GM12891 (cell line): ENCODE measurements around the gene FNDC3B.

Experiments used
- POLR2A ChIP-seq: IDR thresholded peaks from 2 replicates; pipeline ENCODE4 v1.6.1; 2011; ENCODE audit warnings: low read depth, low read length, control low read depth
- POLR2AphosphoS5 ChIP-seq: IDR thresholded peaks from 2 replicates; pipeline ENCODE4 v1.6.1; 2011; ENCODE audit warnings: low read depth, low read length, control low read depth
- POU2F2 ChIP-seq: IDR thresholded peaks from 2 replicates; pipeline ENCODE4 v1.6.1; 2011; ENCODE audit warnings: low read depth, mild to moderate bottlenecking, control low read depth, low read length, moderate library complexity
- SPI1 ChIP-seq: IDR thresholded peaks from 2 replicates; pipeline ENCODE4 v1.6.1; 2011; ENCODE audit warnings: low read depth, low read length, control low read depth
- TAF1 ChIP-seq: IDR thresholded peaks from 2 replicates; pipeline ENCODE4 v1.6.1; 2011; ENCODE audit warnings: low read depth, low read length, control low read depth

GRCh38 chr3:172119266-172119969, 80.0 kb downstream of the FNDC3B start:
- TF ChIP-seq TAF1: no peak
- TF ChIP-seq POLR2A: no peak
- TF ChIP-seq POLR2AphosphoS5: no peak
- TF ChIP-seq POU2F2: no peak
- no peak for TF ChIP-seq SPI1
